H54 (cell line): ENCODE measurements around the gene SLC25A45.

Experiments used
- DNase-seq: peaks from one replicate; pipeline ENCODE4 v3.0.0; 2011; ENCODE audit warnings: low spot score, mixed read lengths; ENCODE audit not compliant: insufficient read length
- FAIRE-seq: peaks from 3 replicates; lab custom pipeline; 2011; peaks lifted over from hg19 to GRCh38; lab: Jason Lieb, UNC
- POLR2A ChIP-seq: IDR thresholded peaks from 2 replicates; pipeline ENCODE4 v1.6.1; 2011; ENCODE audit warnings: low read depth, mild to moderate bottlenecking, low read length

The SLC25A45 gene

GRCh38 chr11:65329944-65330403, 52.5 kb downstream of the SLC25A45 start:
- no peak for TF ChIP-seq POLR2A
- no peak for FAIRE-seq
- DNase-seq: no peak

DNA sequence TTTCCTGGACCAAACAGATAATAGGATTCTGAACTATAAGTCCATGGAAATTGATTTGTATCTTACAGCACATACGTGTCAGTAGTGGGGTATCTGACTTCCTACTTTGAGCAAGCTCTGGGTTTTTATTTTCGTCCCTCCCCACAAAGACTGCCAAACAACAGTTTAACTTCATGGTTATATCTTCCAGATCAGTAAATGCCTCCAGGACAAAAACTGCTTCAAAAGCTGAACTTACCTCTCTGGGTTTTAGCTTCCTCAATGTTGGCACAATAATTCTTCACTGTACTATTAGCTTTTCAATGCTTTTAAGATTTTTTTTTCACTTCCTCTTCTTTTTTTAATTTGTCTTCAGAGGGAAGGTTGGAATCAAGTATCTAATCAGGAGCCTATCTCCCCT, 53.0 kb downstream of the SLC25A45 start:
- no peak for TF ChIP-seq POLR2A
- FAIRE-seq (no peak), DNase-seq (no peak)

DNA sequence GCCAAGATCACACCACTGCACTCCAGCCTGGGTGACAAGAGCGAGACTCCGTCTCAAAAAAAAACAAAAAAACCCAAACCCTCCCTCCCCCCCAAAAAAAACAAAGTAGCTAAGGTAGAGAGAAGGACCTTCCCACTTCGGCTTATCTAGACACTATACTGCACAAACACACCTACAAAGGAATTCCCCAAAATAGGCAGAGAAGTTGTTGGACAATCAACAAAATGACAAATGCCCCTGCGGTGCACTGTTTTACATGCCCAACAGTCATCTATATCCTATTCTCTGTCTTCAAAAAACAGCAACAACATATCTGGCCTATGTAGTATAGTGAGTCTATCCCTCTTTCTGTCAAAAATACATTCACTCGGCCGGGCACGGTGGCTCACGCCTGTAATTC, 55.4 kb downstream of the SLC25A45 start:
- FAIRE-seq (no peak), DNase-seq (no peak)

GRCh38 chr11:65325435-65325834, 57.0 kb downstream of the SLC25A45 start:
- DNase-seq (no peak), FAIRE-seq (no peak)

More for the DNA sequence above, 55.4 kb downstream of the SLC25A45 start:
- no peak for TF ChIP-seq POLR2A

More at GRCh38 chr11:65325435-65325834, 57.0 kb downstream of the SLC25A45 start:
- TF ChIP-seq POLR2A: no peak
